Measurements from ENCODE around the gene SEMA6B.

SEMA6B gene

DNA sequence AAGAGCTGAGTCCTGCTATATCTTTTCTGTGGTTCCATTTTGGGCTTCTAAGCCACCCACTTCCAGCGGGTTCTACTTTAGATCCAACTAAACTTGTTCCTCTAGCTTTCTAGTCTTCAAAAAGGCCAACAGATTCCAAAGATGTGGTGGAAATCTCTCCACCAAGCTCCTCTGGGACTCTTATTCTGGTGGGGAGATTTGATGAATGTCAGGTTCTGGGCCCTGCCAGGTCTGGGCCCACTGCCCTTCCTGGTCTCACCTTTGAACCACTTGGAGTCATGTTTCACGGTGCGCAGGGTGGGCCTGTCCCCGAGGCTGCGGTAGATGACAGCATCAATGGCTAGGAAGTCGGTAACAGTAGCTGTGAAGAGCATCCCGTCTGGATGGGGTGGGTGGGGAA lies 4.8 kb downstream of the SEMA6B start:
- Histone ChIP-seq H3K9me3 (ENCODE audit: control insufficient read depth, insufficient read depth, low read length) (no peaks in the 10 kb centered on the region), H3K36me3 (ENCODE audit: control insufficient read depth, insufficient read depth, low read length) (peaks cover 55% of the 10 kb centered on the region), H3K9ac (ENCODE audit: low read depth, low read length) (no peak overlapping the region), H3K27ac (ENCODE audit: low read depth, low read length) (no peak overlapping the region), H3K27me3 (ENCODE audit: control insufficient read depth, insufficient read depth, low read length) (no peaks in the 10 kb centered on the region), H3K4me1 (ENCODE audit: control insufficient read depth, insufficient read depth, low read length) (no peaks in the 10 kb centered on the region), H3K4me3 (ENCODE audit: low read depth, low read length) (no peak overlapping the region)

DNA sequence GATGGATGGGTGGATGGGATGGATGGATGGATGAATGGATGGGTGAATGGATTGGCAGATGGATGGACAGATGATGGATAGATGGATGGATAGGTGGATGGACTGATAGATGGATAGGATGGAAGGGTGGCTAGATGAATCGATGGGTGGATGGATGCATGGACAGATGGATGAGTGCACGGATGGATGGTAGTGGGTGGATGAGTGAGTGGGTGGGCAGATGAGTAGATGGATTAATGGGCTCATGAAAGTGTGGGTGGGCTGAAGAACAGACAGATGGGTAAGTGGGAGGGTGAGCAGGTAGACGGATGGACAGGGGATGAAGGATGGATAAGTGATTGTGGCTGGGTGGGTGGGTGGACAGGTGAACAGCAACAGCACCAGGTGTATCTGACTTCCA lies 5.7 kb downstream of the SEMA6B start:
- peaks cover 59% of the 10 kb centered on the region for H3K36me3 ChIP-seq (ENCODE audit: control insufficient read depth, insufficient read depth, low read length)
- H3K9ac ChIP-seq (ENCODE audit: low read depth, low read length) = no peak overlapping the region
- no peak overlapping the region for H3K27ac ChIP-seq (ENCODE audit: low read depth, low read length)
- no peaks in the 10 kb centered on the region for H3K27me3 ChIP-seq (ENCODE audit: control insufficient read depth, insufficient read depth, low read length)
- H3K9me3 ChIP-seq (ENCODE audit: control insufficient read depth, insufficient read depth, low read length) = no peaks in the 10 kb centered on the region
- no peak overlapping the region for H3K4me3 ChIP-seq (ENCODE audit: low read depth, low read length)
- no peaks in the 10 kb centered on the region for H3K4me1 ChIP-seq (ENCODE audit: control insufficient read depth, insufficient read depth, low read length)

DNA sequence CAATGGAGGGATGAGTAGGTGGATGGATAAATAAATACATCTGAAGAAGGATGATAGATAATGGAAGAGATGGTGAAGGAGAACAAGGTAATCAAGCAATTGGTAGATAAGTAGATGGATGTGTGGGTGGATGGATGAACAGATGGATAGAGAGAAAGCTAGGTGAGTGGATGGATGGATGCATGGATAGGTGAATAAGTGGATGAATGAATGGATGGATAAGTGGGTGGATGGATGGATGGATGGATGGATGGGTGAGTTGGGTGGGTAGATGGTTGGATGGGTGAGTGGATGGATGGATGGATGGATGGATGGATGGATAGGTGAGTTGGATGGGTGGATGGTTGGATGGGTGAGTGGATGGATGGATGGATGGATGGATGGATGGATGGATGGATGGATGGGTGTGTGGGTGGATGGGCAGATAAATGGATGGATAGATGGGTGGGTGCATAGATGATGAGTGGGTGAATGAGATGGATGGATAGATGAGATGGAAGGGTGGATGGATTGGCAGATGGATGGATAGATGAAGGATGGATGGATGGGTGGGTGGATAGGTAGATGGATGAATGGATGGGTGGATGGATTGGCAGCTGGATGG lies 6.3 kb downstream of the SEMA6B start:
- Histone ChIP-seq H3K4me1 (ENCODE audit: control insufficient read depth, insufficient read depth, low read length) (no peaks in the 10 kb centered on the region), H3K36me3 (ENCODE audit: control insufficient read depth, insufficient read depth, low read length) (peaks cover 64% of the 10 kb centered on the region), H3K27ac (ENCODE audit: low read depth, low read length) (no peak overlapping the region), H3K9me3 (ENCODE audit: control insufficient read depth, insufficient read depth, low read length) (no peaks in the 10 kb centered on the region), H3K27me3 (ENCODE audit: control insufficient read depth, insufficient read depth, low read length) (no peaks in the 10 kb centered on the region), H3K4me3 (ENCODE audit: low read depth, low read length) (no peak overlapping the region), H3K9ac (ENCODE audit: low read depth, low read length) (no peak overlapping the region)

- Histone ChIP-seq H3K27me3 (ENCODE audit: control insufficient read depth, insufficient read depth, low read length) (no peaks in the 10 kb centered on the region), H3K27ac (ENCODE audit: low read depth, low read length) (no peak overlapping the region), H3K4me1 (ENCODE audit: control insufficient read depth, insufficient read depth, low read length) (no peaks in the 10 kb centered on the region), H3K9me3 (ENCODE audit: control insufficient read depth, insufficient read depth, low read length) (no peaks in the 10 kb centered on the region), H3K9ac (ENCODE audit: low read depth, low read length) (no peak overlapping the region), H3K36me3 (ENCODE audit: control insufficient read depth, insufficient read depth, low read length) (peaks cover 69% of the 10 kb centered on the region), H3K4me3 (ENCODE audit: low read depth, low read length) (no peak overlapping the region)
These were observed 7.0 kb downstream of the SEMA6B start for GRCh38 chr19:4552525-4552819.

DNA sequence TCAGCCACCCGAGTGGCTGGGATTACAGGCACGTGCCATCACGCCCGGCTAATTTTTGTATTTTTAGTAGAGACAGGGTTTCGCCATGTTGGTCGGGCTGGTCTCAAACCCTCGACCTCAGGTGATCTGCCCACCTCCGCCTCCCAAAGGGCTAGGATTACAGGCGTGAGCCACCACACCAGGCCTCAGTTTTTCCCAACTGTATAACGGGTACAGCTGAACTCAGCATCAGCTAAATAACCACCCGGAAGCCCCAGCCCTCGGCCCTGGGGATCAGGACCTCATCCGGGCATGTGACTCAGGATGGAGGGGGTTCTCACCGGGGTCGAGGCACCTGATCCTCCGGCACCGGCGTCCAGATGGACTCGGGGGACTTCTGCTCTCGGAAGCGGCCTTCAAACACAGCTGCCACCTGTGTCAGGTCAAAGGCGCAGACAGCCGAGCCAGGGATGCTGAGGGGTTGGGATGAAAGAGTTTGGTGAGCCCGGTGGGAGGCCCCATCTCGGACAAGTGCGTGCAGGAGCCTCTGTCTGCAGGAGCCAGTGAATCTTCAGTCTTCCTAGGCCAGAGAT lies 8.9 kb downstream of the SEMA6B start:
- Histone ChIP-seq H3K4me3 (ENCODE audit: low read depth, low read length) (no peak overlapping the region), H3K36me3 (ENCODE audit: control insufficient read depth, insufficient read depth, low read length) (peaks cover 69% of the 10 kb centered on the region), H3K4me1 (ENCODE audit: control insufficient read depth, insufficient read depth, low read length) (no peaks in the 10 kb centered on the region), H3K9me3 (ENCODE audit: control insufficient read depth, insufficient read depth, low read length) (no peaks in the 10 kb centered on the region), H3K27me3 (ENCODE audit: control insufficient read depth, insufficient read depth, low read length) (no peaks in the 10 kb centered on the region), H3K9ac (ENCODE audit: low read depth, low read length) (no peak overlapping the region), H3K27ac (ENCODE audit: low read depth, low read length) (no peak overlapping the region)

DNA sequence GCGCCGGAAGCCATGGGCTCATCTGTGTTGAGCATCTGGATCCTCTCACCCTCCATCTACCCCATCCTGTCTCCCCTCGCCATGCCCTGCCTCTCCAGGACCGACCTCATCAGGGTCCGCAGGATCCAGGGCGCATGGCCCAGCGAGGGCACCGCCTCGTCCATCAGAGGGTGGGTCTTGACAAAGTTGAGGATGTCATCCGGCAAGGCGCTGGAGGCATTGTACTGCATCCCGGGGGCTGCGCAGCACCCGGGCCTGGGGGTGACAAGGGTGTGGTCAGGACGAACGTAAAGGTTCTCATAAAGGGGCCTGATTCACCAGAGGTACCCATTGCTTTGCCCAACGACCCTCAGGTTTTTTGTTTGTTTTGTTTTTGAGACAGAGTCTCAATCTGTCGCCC lies 9.5 kb downstream of the SEMA6B start:
- no peak overlapping the region for H3K27ac ChIP-seq (ENCODE audit: low read depth, low read length)

DNA sequence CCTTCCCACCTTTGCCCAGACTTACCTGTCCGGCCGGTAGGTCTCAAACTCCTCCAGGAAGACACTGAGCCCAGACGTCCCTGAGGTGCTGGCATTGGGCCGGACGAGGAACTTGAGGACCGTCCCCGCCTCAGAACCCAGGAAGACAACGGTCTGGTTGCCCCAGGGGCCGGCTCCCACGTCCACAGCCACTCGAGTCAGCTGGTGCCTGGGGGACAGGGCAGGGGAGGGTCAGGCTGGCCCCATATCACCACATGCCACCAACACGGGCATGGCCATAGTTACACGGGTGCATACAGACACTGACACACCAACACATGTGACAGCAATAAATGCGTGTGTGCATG lies 11.3 kb downstream of the SEMA6B start:
- peaks cover 46% of the 10 kb centered on the region for H3K36me3 ChIP-seq (ENCODE audit: control insufficient read depth, insufficient read depth, low read length)
- H3K4me3 ChIP-seq (ENCODE audit: low read depth, low read length) = no peak overlapping the region

More for the DNA sequence above, 9.5 kb downstream of the SEMA6B start:
- H3K9me3 ChIP-seq (ENCODE audit: control insufficient read depth, insufficient read depth, low read length) = no peaks in the 10 kb centered on the region
- no peaks in the 10 kb centered on the region for H3K4me1 ChIP-seq (ENCODE audit: control insufficient read depth, insufficient read depth, low read length)
- H3K4me3 ChIP-seq (ENCODE audit: low read depth, low read length) = no peak overlapping the region
- no peak overlapping the region for H3K9ac ChIP-seq (ENCODE audit: low read depth, low read length)
- H3K36me3 ChIP-seq (ENCODE audit: control insufficient read depth, insufficient read depth, low read length) = peaks cover 63% of the 10 kb centered on the region
- no peaks in the 10 kb centered on the region for H3K27me3 ChIP-seq (ENCODE audit: control insufficient read depth, insufficient read depth, low read length)

DNA sequence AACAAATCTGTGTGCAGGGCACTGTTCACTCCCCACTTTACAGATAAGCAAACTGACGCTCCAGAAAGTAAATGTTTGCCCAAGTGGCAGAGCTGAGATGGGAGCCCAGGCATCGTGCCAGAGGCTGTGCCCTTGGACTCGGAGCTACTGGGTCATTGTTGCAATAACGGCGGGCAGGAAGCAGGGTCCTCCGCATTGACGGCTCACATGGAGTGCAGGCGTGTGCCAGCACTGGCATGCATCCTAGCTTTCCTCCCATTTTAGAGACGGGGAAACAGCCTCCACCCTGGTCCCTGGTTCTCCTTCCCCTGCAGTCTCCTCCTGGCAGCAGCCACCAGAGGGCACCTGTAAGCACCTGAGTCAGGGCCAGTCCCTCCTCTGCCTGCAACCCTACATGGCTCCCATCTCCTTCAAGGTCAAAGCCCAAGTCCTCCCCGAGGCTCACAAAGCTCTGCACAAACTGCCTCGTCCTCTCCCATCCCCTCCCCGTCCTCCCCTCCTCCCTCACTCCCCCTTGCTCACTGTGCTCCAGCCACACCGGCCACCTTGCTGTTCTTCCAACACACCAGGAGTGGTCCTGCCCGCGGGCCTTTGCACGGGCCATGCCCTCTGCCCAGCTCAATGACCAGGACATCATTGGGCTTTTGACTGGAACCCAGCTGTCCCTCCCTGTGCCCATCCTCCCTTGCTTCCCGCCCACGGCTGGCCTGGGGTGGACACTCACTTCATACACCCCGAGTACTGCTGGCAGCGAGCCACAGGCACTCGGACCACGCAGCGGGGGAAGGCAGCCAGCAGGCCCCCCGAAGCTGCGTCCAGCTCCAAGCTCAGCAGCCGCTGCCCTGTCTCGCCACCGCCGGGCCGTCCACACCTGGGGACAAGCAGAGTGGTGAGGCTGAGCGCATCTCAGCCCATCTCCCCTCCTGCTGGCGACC lies 11.9 kb downstream of the SEMA6B start:
- Histone ChIP-seq H3K27ac (ENCODE audit: low read depth, low read length) (no peak overlapping the region), H3K4me1 (ENCODE audit: control insufficient read depth, insufficient read depth, low read length) (no peaks in the 10 kb centered on the region), H3K9ac (ENCODE audit: low read depth, low read length) (no peak overlapping the region), H3K36me3 (ENCODE audit: control insufficient read depth, insufficient read depth, low read length) (peaks cover 40% of the 10 kb centered on the region), H3K4me3 (ENCODE audit: low read depth, low read length) (no peak overlapping the region), H3K9me3 (ENCODE audit: control insufficient read depth, insufficient read depth, low read length) (no peaks in the 10 kb centered on the region), H3K27me3 (ENCODE audit: control insufficient read depth, insufficient read depth, low read length) (no peaks in the 10 kb centered on the region)

More for the DNA sequence above, 11.3 kb downstream of the SEMA6B start:
- Histone ChIP-seq H3K9me3 (ENCODE audit: control insufficient read depth, insufficient read depth, low read length) (no peaks in the 10 kb centered on the region), H3K4me1 (ENCODE audit: control insufficient read depth, insufficient read depth, low read length) (no peaks in the 10 kb centered on the region), H3K9ac (ENCODE audit: low read depth, low read length) (no peak overlapping the region), H3K27me3 (ENCODE audit: control insufficient read depth, insufficient read depth, low read length) (no peaks in the 10 kb centered on the region), H3K27ac (ENCODE audit: low read depth, low read length) (no peak overlapping the region)

- Histone ChIP-seq H3K27ac (ENCODE audit: low read depth, low read length) (no peak overlapping the region), H3K4me3 (ENCODE audit: low read depth, low read length) (no peak overlapping the region), H3K4me1 (ENCODE audit: control insufficient read depth, insufficient read depth, low read length) (0 out of 2 replicates have a peak, but pooled peaks cover 5% of the 10 kb centered on the region), H3K36me3 (ENCODE audit: control insufficient read depth, insufficient read depth, low read length) (peaks cover 17% of the 10 kb centered on the region; the same call in 1 of the 2 replicates), H3K9me3 (ENCODE audit: control insufficient read depth, insufficient read depth, low read length) (no peaks in the 10 kb centered on the region), H3K9ac (ENCODE audit: low read depth, low read length) (no peak overlapping the region), H3K27me3 (ENCODE audit: control insufficient read depth, insufficient read depth, low read length) (no peaks in the 10 kb centered on the region)
These were observed 15.4 kb downstream of the SEMA6B start for GRCh38 chr19:4543842-4544647.

DNA sequence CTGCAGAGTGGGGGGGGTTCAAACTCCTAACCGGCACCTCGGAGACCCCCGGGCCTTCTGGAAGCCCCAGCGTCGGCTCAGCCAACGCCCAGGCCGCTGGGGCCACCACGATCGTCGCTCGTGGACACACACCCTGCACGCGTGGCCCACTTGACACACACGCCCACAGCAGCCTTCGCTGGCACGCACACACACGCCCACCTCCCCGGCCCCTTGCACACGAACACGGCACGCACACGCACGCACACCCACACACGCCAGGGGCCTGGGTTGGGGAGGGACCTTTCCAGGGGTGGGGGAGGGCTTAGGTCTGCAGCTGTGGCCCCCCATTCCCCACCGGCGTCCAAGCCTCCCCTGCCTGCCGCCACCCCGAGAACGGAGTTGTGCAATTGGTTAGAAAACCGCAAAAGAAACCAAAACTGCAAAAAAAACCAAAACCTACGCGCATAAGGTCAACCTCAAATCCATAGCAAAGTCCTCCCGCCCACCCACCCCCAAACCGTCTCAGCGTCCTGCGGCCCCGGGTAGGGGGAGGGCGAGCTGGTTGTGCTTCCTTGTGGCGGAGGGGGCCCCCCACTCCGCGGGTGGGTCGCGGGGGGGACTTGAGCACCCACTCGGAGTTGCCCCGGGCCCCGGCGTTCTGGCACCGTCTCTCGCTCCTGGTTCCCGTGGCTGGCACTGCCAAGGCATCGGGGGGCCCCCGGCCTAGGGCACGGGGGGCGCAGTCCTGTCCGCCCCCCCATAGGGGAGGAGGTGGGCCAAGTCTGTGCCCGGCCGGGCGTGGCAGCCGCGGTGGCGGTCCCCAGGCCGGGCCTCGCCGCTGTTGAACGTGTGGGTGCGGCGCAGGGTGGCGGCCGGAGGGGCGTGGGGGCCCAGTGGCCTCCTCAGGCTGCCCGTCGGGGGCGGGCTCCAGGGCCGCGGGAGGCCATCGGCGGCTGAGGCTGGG lies 16.3 kb downstream of the SEMA6B start:
- peaks cover 10% of the 10 kb centered on the region; the same call in 1 of the 2 replicates for H3K36me3 ChIP-seq (ENCODE audit: control insufficient read depth, insufficient read depth, low read length)
- 0 out of 2 replicates have a peak, but pooled peaks cover 5% of the 10 kb centered on the region for H3K4me1 ChIP-seq (ENCODE audit: control insufficient read depth, insufficient read depth, low read length)
- H3K4me3 ChIP-seq (ENCODE audit: low read depth, low read length) = no peak overlapping the region
- no peak overlapping the region for H3K27ac ChIP-seq (ENCODE audit: low read depth, low read length)
- no peaks in the 10 kb centered on the region for H3K27me3 ChIP-seq (ENCODE audit: control insufficient read depth, insufficient read depth, low read length)
- H3K9me3 ChIP-seq (ENCODE audit: control insufficient read depth, insufficient read depth, low read length) = no peaks in the 10 kb centered on the region
- no peak overlapping the region for H3K9ac ChIP-seq (ENCODE audit: low read depth, low read length)

Measured in HUES48 (cell line).